Thymus (tissue), 11 donors: ENCODE data around the gene SIL1. TPM values are rescaled to one million over a fixed set of nuclear protein-coding genes. Genes with fewer than 3 reads are reported as not detected.
A peak's percentile ranks its signal among the peaks of the same experiment; 100 is the strongest.
"Not testable (repeated sequence)": the region's sequence is repeated elsewhere in the genome, so short reads cannot be mapped to it uniquely, and the experiment has no call there.

Experiments used
- DNase-seq, 9 donors: peaks; one replicate each; pipeline ENCODE4 v3.0.0-alpha.2; 2013; ENCODE audit warnings: low spot score in 9 of 9, low read depth in 6 of 9, missing footprints in 1 of 9
- H3K27ac ChIP-seq, 2 donors: one replicate each; pipeline ENCODE4 v1.5.1; 2013; ENCODE audit warnings: control low read depth in 1 of 2, low read depth in 1 of 2, low read length in 1 of 2, mild to moderate bottlenecking in 1 of 2, moderate library complexity in 1 of 2
- H3K27me3 ChIP-seq, 2 donors: one replicate each; pipeline ENCODE4 v1.5.1; 2013; ENCODE audit warnings: low read length in 1 of 2; ENCODE audit not compliant: control insufficient read depth in 2 of 2, insufficient read depth in 1 of 2
- H3K36me3 ChIP-seq, 2 donors: one replicate each; pipeline ENCODE4 v1.5.1; 2013; ENCODE audit warnings: low read length in 1 of 2, mild to moderate bottlenecking in 1 of 2, moderate library complexity in 1 of 2; ENCODE audit not compliant: control insufficient read depth in 2 of 2, insufficient read depth in 2 of 2
- H3K4me1 ChIP-seq, 2 donors: one replicate each; pipeline ENCODE4 v1.5.1; 2013; ENCODE audit warnings: low read length in 2 of 2; ENCODE audit not compliant: control insufficient read depth in 2 of 2, insufficient read depth in 2 of 2
- H3K4me3 ChIP-seq, 2 donors: one replicate each; pipeline ENCODE4 v1.5.1; 2013; ENCODE audit warnings: low read length in 2 of 2, control low read depth in 1 of 2, mild to moderate bottlenecking in 1 of 2
- H3K9me3 ChIP-seq, 2 donors: one replicate each; pipeline ENCODE4 v1.5.1; 2013; ENCODE audit warnings: low read length in 1 of 2, mild to moderate bottlenecking in 1 of 2; ENCODE audit not compliant: control insufficient read depth in 2 of 2, insufficient read depth in 1 of 2
- WGBS: extraction: QIAGEN DNeasy Blood & Tissue Kit; methylation state at CpG from one replicate; pipeline ENCODE4 v1.1.7; 2013; 5-methylcytosine and 5-hydroxymethylcytosine counted together
- polyA plus RNA-seq: library from polyadenylated mRNA; stranded (reverse); fragments of 200-250 nt; gene quantifications from one replicate; pipeline ENCODE4 v1.2.3, GENCODE V29; 2013
- total RNA-seq: library from RNA; stranded (reverse); fragments of 120-200 nt; gene quantifications from one replicate; pipeline ENCODE4 v1.2.4, GENCODE V29; 2013
- donor health status: healthy.

SIL1 gene
- total and polyA plus RNA-seq, 2 donors = 17.0 to 30.2 TPM

DNA sequence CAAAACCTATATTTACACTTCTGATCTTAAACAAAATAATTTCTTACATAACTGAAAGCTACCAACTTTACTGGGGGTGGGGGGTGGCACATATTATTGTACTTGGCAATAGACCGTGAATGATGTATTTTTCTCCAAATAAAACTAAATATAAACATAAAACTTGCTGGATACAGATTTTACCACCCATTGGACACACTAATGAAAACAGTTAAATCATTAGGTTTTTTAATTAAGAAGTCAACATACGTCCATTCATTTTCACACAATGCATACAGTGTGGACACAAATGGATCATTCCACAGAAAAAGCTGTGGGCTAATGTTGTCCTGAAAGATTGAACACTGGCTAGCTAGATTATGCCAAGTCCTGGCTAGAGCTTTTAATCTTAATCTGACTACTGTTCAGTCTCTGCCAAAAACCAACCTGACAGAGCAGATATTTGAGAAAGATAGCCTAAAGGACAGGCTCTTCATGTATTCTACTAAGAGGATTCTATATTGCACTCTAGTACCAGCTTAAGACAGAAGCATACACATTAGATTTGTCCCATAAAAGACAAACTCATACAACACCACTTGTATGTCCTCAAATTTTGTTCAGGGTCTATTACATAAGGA is 118.1 kb downstream of the SIL1 start:
- Histone ChIP-seq H3K27ac (no peak overlapping the region), H3K4me1 (peaks cover 0 to 3% of the 10 kb centered on the region in 2 donors), H3K27me3 (no peaks in the 10 kb centered on the region), H3K4me3 (no peak overlapping the region), H3K9me3 (no peaks in the 10 kb centered on the region), H3K36me3 (no peaks in the 10 kb centered on the region)
- WGBS = 99% methylated on average over 2 of the region's 2 CpGs
- DNase-seq = no peak

DNA sequence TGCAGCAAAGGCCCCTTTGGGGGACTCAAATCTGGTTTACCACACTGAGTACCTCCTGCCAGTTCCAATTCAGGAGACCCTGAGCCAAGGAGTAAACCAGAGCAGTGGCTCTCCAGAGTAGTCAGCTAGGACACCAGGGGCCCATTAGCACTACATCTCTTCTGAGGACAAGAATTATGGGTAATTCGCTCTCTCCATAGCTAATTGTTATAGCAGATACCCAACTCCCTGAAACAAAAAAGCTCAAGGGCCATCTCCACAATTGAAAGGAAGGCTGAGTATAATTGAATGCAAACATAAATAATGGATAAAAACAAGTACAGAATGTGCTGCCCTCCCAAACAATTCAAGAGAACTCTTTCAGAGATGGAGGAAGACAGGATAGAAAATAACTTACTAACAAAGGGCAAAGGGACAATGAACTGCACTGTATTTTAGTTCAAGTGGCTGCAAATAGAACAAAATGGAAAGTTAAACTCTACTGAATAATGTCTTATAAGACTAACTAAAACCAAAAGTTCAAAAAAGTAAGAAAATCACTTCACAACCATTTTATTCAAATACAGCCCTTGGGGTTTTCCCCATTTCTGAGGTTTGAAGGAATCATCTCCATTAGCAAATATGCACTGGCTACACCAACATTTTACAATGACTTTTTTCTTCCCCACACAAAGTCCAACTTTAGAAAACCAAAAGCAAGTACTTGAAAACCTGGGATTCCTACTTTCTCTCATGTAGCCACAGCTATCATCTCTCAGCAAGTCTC is 118.8 kb downstream of the SIL1 start:
- Histone ChIP-seq H3K36me3 (no peaks in the 10 kb centered on the region), H3K9me3 (no peaks in the 10 kb centered on the region), H3K4me3 (no peak overlapping the region), H3K27me3 (no peaks in the 10 kb centered on the region), H3K27ac (no peak overlapping the region), H3K4me1 (peaks cover 0 to 3% of the 10 kb centered on the region in 2 donors)
- no peak for DNase-seq
- 97% methylated on average over 1 of the region's 1 CpG for WGBS

DNA sequence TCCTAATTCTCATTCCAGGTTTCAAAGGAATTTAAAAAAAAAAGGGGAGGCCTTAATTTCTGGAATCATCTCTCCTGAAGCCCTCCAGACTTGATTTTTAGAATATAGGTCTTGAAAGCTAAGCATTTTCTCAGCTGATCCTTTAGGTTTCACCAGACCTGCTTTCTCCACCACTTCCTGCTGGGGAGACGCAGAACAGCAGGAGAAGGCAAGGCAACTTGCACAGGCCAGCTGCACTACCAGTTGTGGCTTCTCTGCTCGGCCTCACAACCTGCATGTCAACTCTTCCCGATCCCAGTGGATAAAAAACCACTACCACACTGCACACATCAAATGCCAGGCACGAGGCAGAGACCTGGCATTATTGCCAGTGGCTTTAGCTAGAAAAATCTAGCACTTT is 119.8 kb downstream of the SIL1 start:
- no peaks in the 10 kb centered on the region for H3K27me3 ChIP-seq
- WGBS = 11% methylated on average over 4 of the region's 4 CpGs
- peaks cover 0 to 3% of the 10 kb centered on the region in 2 donors for H3K4me1 ChIP-seq
- H3K36me3 ChIP-seq = no peaks in the 10 kb centered on the region
- DNase-seq = peak in 3 of 9 donors; percentile 11 to 35 (median 12)
- H3K27ac ChIP-seq = no peak overlapping the region
- no peak overlapping the region for H3K4me3 ChIP-seq
- no peaks in the 10 kb centered on the region for H3K9me3 ChIP-seq

DNA sequence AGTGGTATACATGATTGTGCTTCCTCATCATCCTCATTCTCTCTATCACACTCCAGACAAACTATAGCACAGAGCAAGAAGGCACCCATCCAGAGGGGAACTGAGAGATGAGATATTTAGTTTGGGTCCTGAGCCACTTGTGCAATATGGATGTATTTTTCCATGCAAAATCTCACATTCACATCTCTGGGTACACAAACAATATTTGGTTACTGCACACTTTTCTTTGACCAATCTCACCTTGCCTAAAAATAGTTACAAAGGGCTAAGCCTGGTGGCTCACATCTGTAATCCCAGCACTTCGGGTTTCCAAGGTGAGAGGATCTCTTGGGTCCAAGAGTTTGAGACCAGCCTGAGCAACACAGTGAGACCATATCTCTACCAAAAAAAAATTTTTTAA is 120.3 kb downstream of the SIL1 start:
- Histone ChIP-seq H3K9me3 (no peaks in the 10 kb centered on the region), H3K36me3 (no peaks in the 10 kb centered on the region), H3K4me3 (no peak overlapping the region), H3K27me3 (no peaks in the 10 kb centered on the region), H3K4me1 (peaks cover 0 to 3% of the 10 kb centered on the region in 2 donors), H3K27ac (no peak overlapping the region)
- WGBS = 92% methylated on average over 1 of the region's 1 CpG
- no peak for DNase-seq

DNA sequence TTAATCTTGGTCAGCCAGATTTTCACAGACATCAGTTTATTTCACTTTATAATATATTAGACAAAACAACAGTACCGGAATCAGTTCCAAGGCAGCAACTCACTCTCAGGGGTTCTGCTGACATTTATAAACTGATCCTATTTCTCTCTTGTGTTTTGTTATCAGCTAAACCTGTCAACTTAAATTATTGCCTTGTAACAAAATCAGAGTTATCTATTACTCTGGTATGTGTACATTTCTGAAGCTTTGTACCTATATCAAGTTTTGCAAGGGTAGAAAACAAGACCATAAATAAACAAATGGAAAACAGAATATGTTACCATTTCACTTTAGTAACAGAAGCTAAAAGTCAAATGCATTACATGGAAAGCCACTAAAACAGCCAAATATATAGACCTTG is 122.1 kb downstream of the SIL1 start:
- Histone ChIP-seq H3K4me3 (no peak overlapping the region), H3K27me3 (no peaks in the 10 kb centered on the region), H3K36me3 (no peaks in the 10 kb centered on the region), H3K4me1 (peaks cover 0 to 3% of the 10 kb centered on the region in 2 donors), H3K9me3 (no peaks in the 10 kb centered on the region), H3K27ac (no peak overlapping the region)
- DNase-seq = no peak
- WGBS = 95% methylated on average over 1 of the region's 1 CpG

DNA sequence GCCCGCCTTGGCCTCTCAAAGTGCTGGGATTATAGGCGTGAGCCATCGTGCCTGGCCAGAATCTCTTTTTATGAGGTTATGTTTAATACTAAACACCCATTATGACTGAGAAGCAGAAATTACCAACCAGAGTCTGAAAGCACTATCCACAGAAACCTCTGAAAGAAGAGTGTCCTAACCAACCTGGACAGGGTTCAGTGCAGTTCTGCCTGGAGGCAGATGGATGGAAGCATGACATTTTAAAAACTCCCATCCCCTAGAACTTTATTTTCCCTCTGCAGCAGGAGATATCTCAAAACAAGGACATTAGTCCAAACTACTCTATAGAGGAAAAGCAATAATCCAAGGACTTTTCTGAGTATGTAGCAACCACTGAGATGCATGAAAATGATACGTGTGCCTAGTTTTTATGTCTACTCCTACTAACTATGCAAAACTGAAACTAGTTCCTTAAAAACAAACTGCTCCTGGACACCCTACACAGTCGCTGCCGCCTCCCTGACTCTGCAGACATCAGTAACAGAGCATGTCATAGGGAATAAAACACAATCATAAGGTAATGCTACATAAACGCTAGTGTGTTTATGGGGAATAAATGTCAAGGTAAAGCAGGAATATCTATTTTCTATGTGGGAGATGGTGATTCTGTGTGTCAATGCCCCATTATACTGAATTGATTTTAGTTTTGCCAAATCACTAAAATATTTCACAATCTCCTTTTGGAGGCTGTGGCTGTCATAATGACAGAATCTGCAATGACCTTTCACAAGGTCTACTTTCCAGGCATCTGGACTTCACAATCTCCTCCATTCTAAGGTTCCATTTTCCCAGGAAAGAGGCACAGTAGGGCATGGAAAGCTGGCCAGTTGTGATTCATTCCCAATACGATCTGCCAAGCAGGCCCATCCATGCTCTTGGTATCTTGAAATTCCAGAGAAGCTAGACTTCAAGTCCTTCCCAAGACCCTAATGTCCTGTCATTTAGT is 122.8 kb downstream of the SIL1 start:
- Histone ChIP-seq H3K4me1 (peaks cover 0 to 3% of the 10 kb centered on the region in 2 donors), H3K9me3 (no peaks in the 10 kb centered on the region), H3K36me3 (no peaks in the 10 kb centered on the region), H3K27me3 (no peaks in the 10 kb centered on the region), H3K27ac (no peak overlapping the region), H3K4me3 (no peak overlapping the region)
- no peak for DNase-seq
- WGBS = 84% methylated on average over 8 of the region's 8 CpGs

DNA sequence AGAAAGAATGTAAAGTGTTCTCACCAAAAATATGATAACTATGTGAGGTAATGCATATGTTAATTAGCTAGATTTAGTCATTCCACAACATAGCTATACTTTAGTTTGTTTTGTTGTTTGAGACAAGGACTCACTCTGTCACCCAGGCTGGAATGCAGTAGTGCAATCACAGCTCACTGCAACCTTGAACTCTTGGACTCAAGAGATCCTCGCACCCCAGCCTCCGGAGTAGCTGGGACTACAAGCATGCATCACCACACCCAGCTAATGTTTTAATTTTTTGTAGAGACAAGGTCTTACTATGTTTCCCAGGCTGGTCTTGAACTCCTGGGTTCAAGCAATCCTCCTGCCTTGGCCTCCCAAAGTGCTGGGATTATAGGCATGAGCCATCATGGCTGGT is 124.2 kb downstream of the SIL1 start:
- H3K27ac ChIP-seq, H3K27me3 ChIP-seq, H3K4me3 ChIP-seq, DNase-seq, H3K36me3 ChIP-seq, H3K4me1 ChIP-seq, H3K9me3 ChIP-seq: not testable (repeated sequence)
- over 99% methylated on average over 2 of the region's 2 CpGs for WGBS

DNA sequence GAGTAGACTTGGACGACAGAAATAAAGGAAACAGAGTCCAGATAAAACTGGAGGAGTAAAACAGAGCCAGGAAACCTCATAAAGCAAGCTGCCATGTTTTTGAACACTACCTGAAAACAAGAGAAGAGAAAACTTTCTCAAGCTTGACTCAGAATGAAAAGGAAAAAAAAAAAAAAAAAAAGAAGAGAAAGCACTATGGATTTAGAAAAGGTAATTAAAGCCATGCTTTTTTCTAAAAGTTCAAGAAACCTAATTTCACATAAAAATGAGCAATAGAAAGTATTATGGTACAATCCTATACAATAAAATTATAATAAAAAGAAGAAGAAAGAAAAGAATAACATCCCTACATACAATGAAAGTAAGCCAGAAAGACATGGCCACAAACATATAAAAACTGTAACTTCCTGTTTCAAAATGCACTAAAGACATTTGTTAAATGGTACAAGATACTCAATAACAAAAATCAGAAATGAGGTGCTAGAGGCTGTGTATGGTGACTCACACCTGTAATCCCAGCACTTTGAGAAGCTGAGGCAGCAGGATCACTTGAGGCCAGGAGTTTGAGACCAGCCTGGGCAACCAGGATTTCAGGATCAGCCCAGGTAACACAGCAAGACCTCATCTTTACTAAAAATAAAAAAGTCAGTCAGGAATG is 129.5 kb downstream of the SIL1 start:
- no peak overlapping the region for H3K4me3 ChIP-seq
- WGBS = 58% methylated on average over 1 of the region's 1 CpG
- no peaks in the 10 kb centered on the region for H3K27me3 ChIP-seq
- H3K27ac ChIP-seq = no peak overlapping the region
- H3K4me1 ChIP-seq = no peaks in the 10 kb centered on the region
- no peak for DNase-seq
- H3K36me3 ChIP-seq = no peaks in the 10 kb centered on the region
- H3K9me3 ChIP-seq = no peaks in the 10 kb centered on the region
